HCT116 (cell line): ENCODE data around the gene DLG2.

Source experiments
- CBX3 ChIP-seq: IDR thresholded peaks from 2 replicates; pipeline ENCODE4 v1.6.1; 2012; ENCODE audit warnings: low read depth
- CEBPB ChIP-seq: IDR thresholded peaks from 2 replicates; pipeline ENCODE4 v1.6.1; 2012; ENCODE audit warnings: low read depth
- EZH2 ChIP-seq: fragments of 200-600 bp; sonication (generic); IDR thresholded peaks from 2 replicates; pipeline ENCODE4 v1.6.1; 2017; ENCODE audit warnings: antibody characterized with exemption, mixed run types
- POLR2A ChIP-seq: IDR thresholded peaks from 2 replicates; pipeline ENCODE4 v1.7.0; 2011; ENCODE audit warnings: borderline replicate concordance; ENCODE audit not compliant: insufficient read depth, insufficient read length; ENCODE audit errors: extremely low read depth
- POLR2AphosphoS5 ChIP-seq: IDR thresholded peaks from 2 replicates; pipeline ENCODE4 v1.6.1; 2011; ENCODE audit warnings: mild to moderate bottlenecking, low read depth, low read length, moderate library complexity
- SRF ChIP-seq: IDR thresholded peaks from 2 replicates; pipeline ENCODE4 v1.6.1; 2012; ENCODE audit warnings: low read depth
- YY1 ChIP-seq: IDR thresholded peaks from 2 replicates; pipeline ENCODE4 v1.6.1; 2011; ENCODE audit warnings: low read length, low read depth, moderate library complexity, mild to moderate bottlenecking; ENCODE audit not compliant: insufficient replicate concordance; ENCODE audit errors: extremely low read depth
- TF ChIP-seq, protein P1 (sequence below), 3 experiments: fragments of 200-600 bp in 1 of 3; sonication (generic) in 1 of 3; IDR thresholded peaks in 2 of 3; conservative IDR thresholded peaks in 1 of 3; 2 replicates each; pipeline ENCODE4 v1.5.1; 2012 to 2017; ENCODE audit warnings: low read depth in 2 of 3, low read length in 2 of 3, antibody characterized with exemption in 1 of 3, borderline replicate concordance in 1 of 3, control low read depth in 1 of 3, mild to moderate bottlenecking in 1 of 3, mixed read lengths in 1 of 3, mixed run types in 1 of 3, moderate library complexity in 1 of 3; ENCODE audit not compliant: insufficient read depth in 1 of 3
- TF ChIP-seq, protein P2 (sequence below): IDR thresholded peaks from 2 replicates; pipeline ENCODE4 v1.6.1; 2012; ENCODE audit warnings: low read depth
- TF ChIP-seq, protein P3 (sequence below): IDR thresholded peaks from 2 replicates; pipeline ENCODE4 v1.6.1; 2012

DNA sequence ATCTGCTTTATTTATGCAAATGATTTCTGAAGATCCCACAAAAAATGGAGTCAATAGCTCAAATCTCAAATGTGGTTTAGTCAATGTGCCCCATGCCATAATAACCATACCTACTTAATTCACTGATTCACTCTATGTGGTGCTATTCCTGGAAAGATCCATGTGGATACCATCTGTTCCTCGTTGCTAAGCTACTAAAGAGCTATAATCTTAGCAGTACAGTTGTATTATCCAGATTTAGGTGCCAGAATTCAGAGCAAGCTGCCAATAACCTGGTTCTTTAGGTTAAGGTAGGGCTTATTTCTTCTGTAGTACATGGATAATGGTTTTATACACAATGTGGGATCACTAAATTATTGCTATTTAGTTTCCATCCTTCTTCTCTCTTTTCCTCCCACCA, 1366.3 kb downstream of the DLG2 start:
- TF ChIP-seq EZH2 (no peak), POLR2A (no peak), POLR2AphosphoS5 (no peak), YY1 (no peak), SRF (no peak), CBX3 (no peak), CEBPB (no peak)
- TF ChIP-seq, protein P1, sequence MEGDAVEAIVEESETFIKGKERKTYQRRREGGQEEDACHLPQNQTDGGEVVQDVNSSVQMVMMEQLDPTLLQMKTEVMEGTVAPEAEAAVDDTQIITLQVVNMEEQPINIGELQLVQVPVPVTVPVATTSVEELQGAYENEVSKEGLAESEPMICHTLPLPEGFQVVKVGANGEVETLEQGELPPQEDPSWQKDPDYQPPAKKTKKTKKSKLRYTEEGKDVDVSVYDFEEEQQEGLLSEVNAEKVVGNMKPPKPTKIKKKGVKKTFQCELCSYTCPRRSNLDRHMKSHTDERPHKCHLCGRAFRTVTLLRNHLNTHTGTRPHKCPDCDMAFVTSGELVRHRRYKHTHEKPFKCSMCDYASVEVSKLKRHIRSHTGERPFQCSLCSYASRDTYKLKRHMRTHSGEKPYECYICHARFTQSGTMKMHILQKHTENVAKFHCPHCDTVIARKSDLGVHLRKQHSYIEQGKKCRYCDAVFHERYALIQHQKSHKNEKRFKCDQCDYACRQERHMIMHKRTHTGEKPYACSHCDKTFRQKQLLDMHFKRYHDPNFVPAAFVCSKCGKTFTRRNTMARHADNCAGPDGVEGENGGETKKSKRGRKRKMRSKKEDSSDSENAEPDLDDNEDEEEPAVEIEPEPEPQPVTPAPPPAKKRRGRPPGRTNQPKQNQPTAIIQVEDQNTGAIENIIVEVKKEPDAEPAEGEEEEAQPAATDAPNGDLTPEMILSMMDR (IDR thresholded peaks at IDR 0.05 in 2 of 3, conservative IDR thresholded peaks at IDR 0.05 in 1 of 3; ENCODE audit: borderline replicate concordance in 1 of 3, insufficient read depth in 1 of 3, low read depth in 2 of 3, low read length in 2 of 3) = no peak
- TF ChIP-seq, protein P2, sequence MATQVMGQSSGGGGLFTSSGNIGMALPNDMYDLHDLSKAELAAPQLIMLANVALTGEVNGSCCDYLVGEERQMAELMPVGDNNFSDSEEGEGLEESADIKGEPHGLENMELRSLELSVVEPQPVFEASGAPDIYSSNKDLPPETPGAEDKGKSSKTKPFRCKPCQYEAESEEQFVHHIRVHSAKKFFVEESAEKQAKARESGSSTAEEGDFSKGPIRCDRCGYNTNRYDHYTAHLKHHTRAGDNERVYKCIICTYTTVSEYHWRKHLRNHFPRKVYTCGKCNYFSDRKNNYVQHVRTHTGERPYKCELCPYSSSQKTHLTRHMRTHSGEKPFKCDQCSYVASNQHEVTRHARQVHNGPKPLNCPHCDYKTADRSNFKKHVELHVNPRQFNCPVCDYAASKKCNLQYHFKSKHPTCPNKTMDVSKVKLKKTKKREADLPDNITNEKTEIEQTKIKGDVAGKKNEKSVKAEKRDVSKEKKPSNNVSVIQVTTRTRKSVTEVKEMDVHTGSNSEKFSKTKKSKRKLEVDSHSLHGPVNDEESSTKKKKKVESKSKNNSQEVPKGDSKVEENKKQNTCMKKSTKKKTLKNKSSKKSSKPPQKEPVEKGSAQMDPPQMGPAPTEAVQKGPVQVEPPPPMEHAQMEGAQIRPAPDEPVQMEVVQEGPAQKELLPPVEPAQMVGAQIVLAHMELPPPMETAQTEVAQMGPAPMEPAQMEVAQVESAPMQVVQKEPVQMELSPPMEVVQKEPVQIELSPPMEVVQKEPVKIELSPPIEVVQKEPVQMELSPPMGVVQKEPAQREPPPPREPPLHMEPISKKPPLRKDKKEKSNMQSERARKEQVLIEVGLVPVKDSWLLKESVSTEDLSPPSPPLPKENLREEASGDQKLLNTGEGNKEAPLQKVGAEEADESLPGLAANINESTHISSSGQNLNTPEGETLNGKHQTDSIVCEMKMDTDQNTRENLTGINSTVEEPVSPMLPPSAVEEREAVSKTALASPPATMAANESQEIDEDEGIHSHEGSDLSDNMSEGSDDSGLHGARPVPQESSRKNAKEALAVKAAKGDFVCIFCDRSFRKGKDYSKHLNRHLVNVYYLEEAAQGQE = no peak
- TF ChIP-seq, protein P3, sequence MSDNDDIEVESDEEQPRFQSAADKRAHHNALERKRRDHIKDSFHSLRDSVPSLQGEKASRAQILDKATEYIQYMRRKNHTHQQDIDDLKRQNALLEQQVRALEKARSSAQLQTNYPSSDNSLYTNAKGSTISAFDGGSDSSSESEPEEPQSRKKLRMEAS = no peak
